D721Med (cell line): ENCODE results near the gene TOP3B.

Source experiments
- DNase-seq: peaks from one replicate; pipeline ENCODE4 v3.0.0; 2011; ENCODE audit warnings: low spot score; ENCODE audit not compliant: insufficient read length
- FAIRE-seq: peaks from 2 replicates; lab custom pipeline; 2011; peaks lifted over from hg19 to GRCh38; lab: Jason Lieb, UNC
- TF ChIP-seq, protein P1 (sequence below): IDR thresholded peaks from 2 replicates; pipeline ENCODE4 v1.5.1; 2012; ENCODE audit warnings: mild to moderate bottlenecking, control low read depth; ENCODE audit not compliant: insufficient read depth; ENCODE audit errors: missing control alignments

TOP3B gene

DNA sequence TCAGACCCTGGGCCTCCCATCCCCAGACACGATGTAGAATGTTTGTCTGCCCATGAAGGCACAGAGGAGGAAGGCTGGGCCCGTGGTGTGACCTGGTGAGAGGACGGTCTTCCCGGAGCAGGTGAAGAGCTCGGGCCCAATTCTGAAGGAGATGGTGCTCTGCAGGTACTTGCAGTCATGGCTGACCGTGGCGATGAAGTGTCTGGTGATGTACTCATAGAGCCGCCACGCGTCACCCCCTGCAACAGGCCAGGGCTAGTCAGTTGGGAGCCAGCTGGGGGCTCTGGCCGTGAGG lies 20.0 kb downstream of the TOP3B start:
- FAIRE-seq (no peak), DNase-seq (no peak)
- TF ChIP-seq, protein P1, sequence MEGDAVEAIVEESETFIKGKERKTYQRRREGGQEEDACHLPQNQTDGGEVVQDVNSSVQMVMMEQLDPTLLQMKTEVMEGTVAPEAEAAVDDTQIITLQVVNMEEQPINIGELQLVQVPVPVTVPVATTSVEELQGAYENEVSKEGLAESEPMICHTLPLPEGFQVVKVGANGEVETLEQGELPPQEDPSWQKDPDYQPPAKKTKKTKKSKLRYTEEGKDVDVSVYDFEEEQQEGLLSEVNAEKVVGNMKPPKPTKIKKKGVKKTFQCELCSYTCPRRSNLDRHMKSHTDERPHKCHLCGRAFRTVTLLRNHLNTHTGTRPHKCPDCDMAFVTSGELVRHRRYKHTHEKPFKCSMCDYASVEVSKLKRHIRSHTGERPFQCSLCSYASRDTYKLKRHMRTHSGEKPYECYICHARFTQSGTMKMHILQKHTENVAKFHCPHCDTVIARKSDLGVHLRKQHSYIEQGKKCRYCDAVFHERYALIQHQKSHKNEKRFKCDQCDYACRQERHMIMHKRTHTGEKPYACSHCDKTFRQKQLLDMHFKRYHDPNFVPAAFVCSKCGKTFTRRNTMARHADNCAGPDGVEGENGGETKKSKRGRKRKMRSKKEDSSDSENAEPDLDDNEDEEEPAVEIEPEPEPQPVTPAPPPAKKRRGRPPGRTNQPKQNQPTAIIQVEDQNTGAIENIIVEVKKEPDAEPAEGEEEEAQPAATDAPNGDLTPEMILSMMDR: no peak

DNA sequence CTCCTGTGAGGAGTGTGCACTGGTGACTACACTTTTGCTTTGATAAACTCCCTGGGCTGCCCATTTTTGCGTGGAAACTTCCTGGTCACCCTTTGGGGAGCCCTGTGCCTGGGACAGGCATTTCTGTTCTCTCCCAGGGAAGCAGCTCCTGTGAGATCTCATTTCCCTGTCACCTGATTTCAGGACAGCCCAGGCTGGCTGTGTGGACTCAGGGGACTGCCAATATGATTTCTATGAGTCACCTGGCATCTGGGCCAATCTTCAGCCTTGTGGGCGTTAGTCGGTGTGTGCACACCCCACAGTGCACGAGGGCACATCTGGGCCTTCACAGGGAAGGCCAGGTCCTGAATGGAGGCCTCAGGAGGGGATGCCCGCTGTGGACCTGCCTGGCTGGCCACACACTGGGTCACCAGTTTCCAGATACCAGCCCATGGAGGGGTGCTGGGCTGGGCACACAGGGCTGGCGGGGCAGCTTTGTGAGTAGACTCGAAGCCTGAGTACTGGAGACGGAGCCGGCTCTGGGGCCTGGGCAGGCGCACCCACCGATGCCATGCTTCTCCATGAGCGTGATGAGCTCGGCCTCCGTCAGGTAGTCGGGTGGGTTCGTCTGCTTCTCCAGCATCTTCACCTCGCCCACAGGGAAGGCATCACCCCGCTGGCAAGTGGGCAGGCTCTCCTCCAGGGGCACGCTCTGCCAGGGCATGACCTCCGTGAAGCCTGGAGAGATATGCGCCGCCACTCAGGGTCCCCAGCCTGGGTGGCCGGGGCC lies 20.5 kb downstream of the TOP3B start:
- DNase-seq (no peak), FAIRE-seq (no peak)
- TF ChIP-seq, protein P1: no peak

DNA sequence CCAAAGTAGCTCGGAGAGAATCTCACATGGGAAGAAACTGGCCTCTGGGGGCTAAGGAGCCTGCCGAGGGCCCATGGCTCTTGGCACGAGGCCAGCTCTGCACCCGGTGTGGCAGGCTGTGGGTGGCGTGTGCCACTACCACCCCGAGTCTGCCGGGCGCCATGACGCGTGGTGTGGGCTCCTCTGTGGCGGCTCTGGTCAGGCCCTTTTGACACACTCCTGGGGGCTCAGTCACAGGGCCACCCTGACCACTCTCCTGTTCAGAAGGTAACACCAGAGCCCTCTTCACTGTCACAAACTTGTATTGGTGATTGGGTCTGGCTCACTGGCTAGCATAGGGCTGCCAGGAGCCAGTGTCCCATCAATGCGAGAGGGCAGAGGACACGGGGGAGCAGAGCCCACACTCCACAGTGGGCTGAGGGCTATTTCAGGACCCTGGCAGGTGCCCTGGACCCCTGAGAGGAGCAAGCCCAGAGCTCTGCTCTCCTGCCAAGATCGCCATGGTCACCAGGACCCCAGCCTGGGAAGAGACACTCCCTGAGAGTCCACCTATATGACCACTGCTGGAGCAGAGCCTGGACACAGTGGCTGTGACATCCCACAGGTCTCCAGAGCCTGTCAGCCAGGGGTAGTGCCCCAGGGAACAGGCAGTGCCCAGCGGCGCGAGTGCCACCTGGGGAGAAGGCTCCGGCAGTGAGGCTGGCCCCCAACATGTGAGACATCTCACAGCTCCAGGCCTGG lies 21.3 kb downstream of the TOP3B start:
- no peak for FAIRE-seq
- DNase-seq: no peak
- TF ChIP-seq, protein P1: no peak

DNA sequence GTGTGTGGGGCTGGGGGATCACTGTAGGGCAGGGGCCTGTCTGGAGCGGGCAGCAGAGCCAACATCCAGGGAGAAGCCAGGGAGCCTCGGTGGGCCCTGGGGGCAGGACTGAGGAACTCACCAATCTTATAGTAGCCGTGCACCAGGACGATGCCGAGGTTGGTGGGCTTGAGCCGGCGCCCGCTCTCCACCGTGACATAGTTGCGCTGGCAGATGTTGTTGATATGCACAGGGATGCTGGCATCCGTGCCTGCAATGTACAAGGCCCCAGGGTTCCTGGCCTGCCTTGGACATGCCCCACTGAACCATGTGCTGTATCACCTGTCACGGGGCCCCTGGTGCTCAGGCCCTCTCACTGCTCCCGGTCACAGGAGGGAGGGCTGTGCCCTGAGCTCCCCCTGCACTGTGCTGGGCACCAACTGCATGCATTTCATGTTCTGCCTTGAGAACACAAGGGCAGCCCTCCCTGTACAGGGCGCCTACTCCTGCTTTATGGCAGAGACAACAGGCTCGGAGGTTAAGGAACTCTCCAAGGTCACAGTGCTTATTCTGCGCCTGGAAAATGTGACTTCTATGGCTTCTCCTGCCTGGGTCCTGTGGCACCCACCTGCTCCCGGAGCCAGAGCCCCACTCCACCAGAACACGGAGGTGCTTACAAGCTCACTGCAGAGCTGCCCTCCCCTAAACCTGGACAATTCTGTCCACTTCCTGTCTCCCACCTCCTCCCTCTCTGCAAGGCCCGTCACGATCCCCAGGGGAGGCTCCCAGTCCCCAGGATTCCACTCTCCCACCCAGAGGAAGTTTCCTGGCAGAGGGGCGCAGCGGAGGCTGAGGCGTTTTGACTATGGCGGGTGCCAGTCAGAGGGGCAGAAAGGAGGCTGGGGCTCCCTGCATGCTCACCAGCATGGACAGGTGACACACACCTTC lies 22.1 kb downstream of the TOP3B start:
- FAIRE-seq (no peak), DNase-seq (no peak)
- TF ChIP-seq, protein P1: no peak

DNA sequence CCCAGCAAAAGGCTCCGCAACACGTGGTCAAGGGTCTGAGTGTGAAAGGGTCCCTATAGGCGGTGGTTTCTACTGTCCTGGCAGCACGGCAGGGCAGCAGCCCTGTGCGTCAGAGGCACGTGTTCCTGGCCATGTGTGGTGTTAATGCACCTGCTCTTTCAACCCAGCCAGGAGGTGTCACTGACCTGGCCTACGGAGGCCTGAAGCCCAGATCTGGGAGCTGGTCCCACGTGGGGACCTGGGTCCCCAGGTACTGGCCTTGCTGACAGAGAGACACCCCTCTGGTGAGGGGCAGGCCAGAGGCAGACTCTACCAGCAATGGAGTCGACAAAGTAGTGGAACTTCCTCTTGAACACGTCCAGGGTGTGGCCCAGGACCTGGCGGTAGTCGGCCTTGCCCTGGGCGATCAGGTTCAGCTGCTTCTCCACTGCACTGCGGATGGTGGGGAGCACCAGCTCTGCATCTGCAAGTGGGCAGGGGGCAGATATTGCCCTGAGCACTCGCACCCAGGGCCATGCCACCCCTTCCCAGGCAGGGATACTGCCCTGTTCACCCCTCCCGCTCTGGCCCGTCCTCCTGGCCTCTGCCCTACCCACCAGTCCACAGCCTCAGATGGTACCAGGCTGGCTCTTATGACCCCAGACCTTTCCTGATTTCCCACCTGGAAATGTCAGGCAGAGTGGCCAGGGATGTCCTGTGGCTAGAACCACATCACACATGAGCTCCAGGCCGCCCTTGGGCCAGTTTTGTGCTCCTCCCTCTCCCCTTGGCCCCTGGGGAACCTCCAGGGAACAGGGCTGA lies 23.1 kb downstream of the TOP3B start:
- FAIRE-seq (no peak), DNase-seq (no peak)
- TF ChIP-seq, protein P1: no peak
